Activated naive CD8-positive, alpha-beta T cell treated with anti-CD3 and anti-CD28 coated beads, Interleukin-2, amount 50 U/mL, for 24 hours (primary cell): ENCODE data around the gene LRRC36.

Experiments
- ATAC-seq: fragments of 150-1000 bp; cut with Tn5 transposase; one replicate; pipeline ENCODE4 v1.10.0; 2021
- DNase-seq: peaks from one replicate; pipeline ENCODE4 v3.0.0; 2021
- H3K27ac Mint-ChIP-seq: one replicate; pipeline ENCODE4 v1.8.0; 2021; ENCODE audit warnings: mild to moderate bottlenecking, mixed read lengths
- H3K27me3 Mint-ChIP-seq: one replicate; pipeline ENCODE4 v1.8.0; 2021; ENCODE audit warnings: mixed read lengths
- H3K36me3 Mint-ChIP-seq: one replicate; pipeline ENCODE4 v1.8.0; 2021; ENCODE audit warnings: low read depth, mixed read lengths
- H3K4me1 Mint-ChIP-seq: one replicate; pipeline ENCODE4 v1.8.0; 2021; ENCODE audit warnings: mixed read lengths
- H3K4me3 Mint-ChIP-seq: one replicate; pipeline ENCODE4 v1.8.0; 2021; ENCODE audit warnings: mild to moderate bottlenecking, moderate library complexity, mixed read lengths
- H3K9me3 Mint-ChIP-seq: one replicate; pipeline ENCODE4 v1.8.0; 2021; ENCODE audit warnings: mixed read lengths

LRRC36 gene

DNA sequence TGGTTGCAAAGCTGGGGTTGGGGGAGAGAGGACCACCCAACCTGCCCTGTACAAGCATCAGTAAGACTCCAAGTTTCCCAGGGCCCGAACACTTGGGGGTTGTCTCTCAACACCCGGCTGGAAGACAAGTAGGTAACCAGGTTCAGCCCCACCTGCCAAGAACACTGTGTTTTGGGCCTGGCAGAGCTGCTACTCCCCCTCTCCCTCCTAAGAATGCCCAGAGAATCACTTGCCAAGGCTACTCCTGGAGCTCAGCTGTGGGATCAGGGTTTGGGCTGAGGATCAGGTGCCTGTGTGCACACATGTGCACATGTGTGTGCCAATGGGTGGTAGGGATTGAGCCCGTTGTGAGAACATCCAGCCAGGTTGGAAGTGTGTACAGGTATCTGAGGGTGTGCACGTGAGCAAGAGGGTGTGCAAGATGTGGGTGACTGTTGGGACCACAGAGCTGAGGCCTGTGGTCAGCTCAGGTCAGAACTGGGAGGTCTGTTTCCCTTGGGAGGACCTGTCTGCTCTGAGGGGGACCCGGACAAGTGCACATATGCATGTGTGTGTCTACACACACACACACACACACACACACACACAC, 106.6 kb downstream of the LRRC36 start:
- no peak overlapping the region for H3K27ac Mint-ChIP-seq
- no peaks in the 10 kb centered on the region for H3K9me3 Mint-ChIP-seq
- no peak overlapping the region for H3K4me3 Mint-ChIP-seq
- H3K27me3 Mint-ChIP-seq = peaks cover 28% of the 10 kb centered on the region
- H3K4me1 Mint-ChIP-seq = peaks cover 14% of the 10 kb centered on the region
- ATAC-seq = no peak
- peaks cover 3% of the 10 kb centered on the region for H3K36me3 Mint-ChIP-seq
- DNase-seq = no peak
